Measurements from ENCODE around the gene MORN1.

GRCh38 chr1:2412773-2413494, 21.6 kb upstream of the MORN1 start:
- TF ChIP-seq POLR2A (IDR thresholded peaks at IDR 0.05): peak in 1 of 2 donors; percentile 78
- TF ChIP-seq CTCF (IDR thresholded peaks at IDR 0.05): peak in 1 of 4 experiments; percentile 13

Measured in uterus (tissue), 2 donors.